Ovary (tissue), 9 donors: ENCODE measurements around the gene IL27RA. TPM values are rescaled to one million over a fixed set of nuclear protein-coding genes. Genes with fewer than 3 reads are reported as not detected.

ENCODE experiments used
- DNase-seq, 5 donors: peaks; one replicate each; pipeline ENCODE4 v3.0.0-alpha.2; 2019 to 2020
- H3K27ac ChIP-seq, 2 donors: fragments of 200-600 bp; one replicate each; pipeline versions ENCODE4 v1.5.1 to v1.8.0; 2019 to 2022
- H3K27me3 ChIP-seq: fragments of 200-600 bp; one replicate; pipeline ENCODE4 v1.8.0; 2022
- H3K36me3 ChIP-seq: fragments of 200-600 bp; sonication (generic); one replicate; pipeline ENCODE4 v1.5.1; 2019
- H3K4me1 ChIP-seq: one replicate; pipeline ENCODE4 v1.8.1; 2013; ENCODE audit warnings: mild to moderate bottlenecking, moderate library complexity; ENCODE audit not compliant: insufficient read depth
- H3K4me3 ChIP-seq: fragments of 200-600 bp; sonication (generic); one replicate; pipeline ENCODE4 v1.5.1; 2017
- H3K9me3 ChIP-seq, 2 donors: fragments of 200-600 bp in 1 of 2; sonication (generic) in 1 of 2; one replicate each; pipeline versions ENCODE4 v1.5.1 to v1.8.1; 2013 to 2019; ENCODE audit warnings: mild to moderate bottlenecking in 1 of 2, moderate library complexity in 1 of 2
- EP300 ChIP-seq: sonication (generic); formaldehyde crosslinking; IDR thresholded peaks from one replicate; pipeline ENCODE4 v1.6.1; 2017; ENCODE audit warnings: antibody characterized with exemption
- POLR2A ChIP-seq: fragments of 450-650 bp; IDR thresholded peaks from one replicate; pipeline ENCODE4 v1.6.1; 2017; ENCODE audit warnings: antibody characterized with exemption, mild to moderate bottlenecking, moderate library complexity
- WGBS, 3 donors: extraction: QIAGEN DNeasy Blood & Tissue Kit in 1 of 3; methylation state at CpG; one replicate each; pipeline versions ENCODE4 v1.1.5 to v1.1.7; 2013 to 2017; 5-methylcytosine and 5-hydroxymethylcytosine counted together
- intact Hi-C, 4 donors: fragments of 100-400 bp; cut with DNase I; formaldehyde crosslinking; loops; one replicate each; pipeline versions ENCODE4 v1.11.0 to v1.15.1; 2022 to 2023
- polyA plus RNA-seq, 2 donors: library from polyadenylated mRNA; stranded (reverse); fragments of 200-250 nt in 1 of 2; fragments of 350-450 nt in 1 of 2; fragmentation: Illumina TruSeq in 1 of 2; extraction: RNeasy Lipid Tissue Mini Kit (QIAGEN cat#74804) in 1 of 2; gene quantifications; one replicate each; pipeline ENCODE4 v1.2.3, GENCODE V29; 2013 to 2014
- total RNA-seq, 7 donors: library from RNA; depleted of rRNA in 2 of 7; stranded (reverse); fragments of >200 nt in 2 of 7; fragmentation: NEBNext Ultra II Directional in 3 of 7; extraction: Animal tissue kit (Norgen Biotek cat#: 25700) in 3 of 7; gene quantifications; one replicate each; pipeline versions ENCODE4 v1.1.0 to v1.2.4, GENCODE V29; 2016 to 2023
- TF ChIP-seq, protein P1 (sequence below), 3 donors: fragments of 450-650 bp in 2 of 3; fragments of 200-600 bp in 1 of 3; IDR thresholded peaks; one replicate each; pipeline versions ENCODE4 v1.5.1 to v1.8.0; 2016 to 2022; ENCODE audit warnings: antibody characterized with exemption in 3 of 3, mild to moderate bottlenecking in 1 of 3
- donor health status: DM: no; HTN: no; CAD: no; lungs with moderate emphysema.
- donor health status: DM: no; HTN: no; CAD: no.
- donor health status: Bipolar disorder and iron deficiency.
- donor health status: DM: yes; HTN: yes; CAD: no.
- donor health status: DM: no; HTN: no; CAD: no.
- donor health status: DM: yes; HTN: yes; CAD: no.

IL27RA gene
- total and polyA plus RNA-seq, 9 donors: 0.48 to 4.3 (median 2.1) TPM

DNA sequence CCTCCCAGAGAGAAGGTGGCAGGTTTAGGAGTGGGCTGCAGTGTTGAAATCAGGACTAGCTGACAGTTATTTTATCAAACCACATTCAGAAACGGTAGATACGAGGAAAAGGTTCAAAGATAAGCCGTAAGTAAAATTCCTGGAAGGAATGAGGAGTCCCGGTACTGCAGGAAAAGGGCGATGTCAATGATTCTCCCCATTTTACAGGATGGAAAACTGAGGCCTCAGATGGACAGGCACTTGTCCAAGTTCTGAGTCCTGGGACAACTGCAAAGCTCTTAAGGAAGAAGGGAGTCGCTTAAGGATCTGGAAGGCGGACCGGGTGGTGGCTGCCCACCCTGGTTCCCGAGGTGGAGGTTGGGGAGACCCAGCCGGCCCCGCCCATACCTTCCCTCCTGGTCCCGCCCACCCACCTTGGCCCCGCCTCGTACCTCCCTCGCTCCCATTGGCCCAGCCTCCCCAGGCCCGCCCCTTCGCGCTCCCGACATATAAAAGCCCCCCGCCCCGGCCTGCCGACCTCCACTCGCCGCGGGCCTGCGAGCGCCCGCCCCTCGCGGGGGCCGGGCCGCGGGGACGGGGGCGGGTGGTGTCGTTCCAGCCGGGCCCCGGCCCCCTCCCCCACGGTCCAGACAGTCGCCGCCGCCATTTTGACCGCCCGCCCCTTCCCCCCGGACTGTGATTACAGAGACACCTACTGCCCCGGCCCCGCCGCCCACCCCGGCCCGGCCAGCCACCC is 26.0 kb upstream of the IL27RA start:
- intact Hi-C loops: loop anchor here in 1 of 4 donors (5.0 kb wide), 1 partner anchor 53 kb away; the partner anchor contains the start of gene DCAF15
- 4 to 13% (median 6%) methylated on average over 21 to 50 of the region's 50 CpGs for WGBS, 3 donors
- Histone ChIP-seq H3K36me3 (no peaks in the 10 kb centered on the region), H3K27me3 (no peaks in the 10 kb centered on the region), H3K4me1 (no peaks in the 10 kb centered on the region), H3K27ac (peak overlapping the region; percentile 92), H3K4me3 (peak overlapping the region; percentile 97), H3K9me3 (no peaks in the 10 kb centered on the region)
- peak; percentile 46 for TF ChIP-seq POLR2A
- TF ChIP-seq, protein P1, sequence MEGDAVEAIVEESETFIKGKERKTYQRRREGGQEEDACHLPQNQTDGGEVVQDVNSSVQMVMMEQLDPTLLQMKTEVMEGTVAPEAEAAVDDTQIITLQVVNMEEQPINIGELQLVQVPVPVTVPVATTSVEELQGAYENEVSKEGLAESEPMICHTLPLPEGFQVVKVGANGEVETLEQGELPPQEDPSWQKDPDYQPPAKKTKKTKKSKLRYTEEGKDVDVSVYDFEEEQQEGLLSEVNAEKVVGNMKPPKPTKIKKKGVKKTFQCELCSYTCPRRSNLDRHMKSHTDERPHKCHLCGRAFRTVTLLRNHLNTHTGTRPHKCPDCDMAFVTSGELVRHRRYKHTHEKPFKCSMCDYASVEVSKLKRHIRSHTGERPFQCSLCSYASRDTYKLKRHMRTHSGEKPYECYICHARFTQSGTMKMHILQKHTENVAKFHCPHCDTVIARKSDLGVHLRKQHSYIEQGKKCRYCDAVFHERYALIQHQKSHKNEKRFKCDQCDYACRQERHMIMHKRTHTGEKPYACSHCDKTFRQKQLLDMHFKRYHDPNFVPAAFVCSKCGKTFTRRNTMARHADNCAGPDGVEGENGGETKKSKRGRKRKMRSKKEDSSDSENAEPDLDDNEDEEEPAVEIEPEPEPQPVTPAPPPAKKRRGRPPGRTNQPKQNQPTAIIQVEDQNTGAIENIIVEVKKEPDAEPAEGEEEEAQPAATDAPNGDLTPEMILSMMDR (IDR thresholded peaks at IDR 0.05): no peak
- DNase-seq: peak; percentile 90 to 96 (median 94)

DNA sequence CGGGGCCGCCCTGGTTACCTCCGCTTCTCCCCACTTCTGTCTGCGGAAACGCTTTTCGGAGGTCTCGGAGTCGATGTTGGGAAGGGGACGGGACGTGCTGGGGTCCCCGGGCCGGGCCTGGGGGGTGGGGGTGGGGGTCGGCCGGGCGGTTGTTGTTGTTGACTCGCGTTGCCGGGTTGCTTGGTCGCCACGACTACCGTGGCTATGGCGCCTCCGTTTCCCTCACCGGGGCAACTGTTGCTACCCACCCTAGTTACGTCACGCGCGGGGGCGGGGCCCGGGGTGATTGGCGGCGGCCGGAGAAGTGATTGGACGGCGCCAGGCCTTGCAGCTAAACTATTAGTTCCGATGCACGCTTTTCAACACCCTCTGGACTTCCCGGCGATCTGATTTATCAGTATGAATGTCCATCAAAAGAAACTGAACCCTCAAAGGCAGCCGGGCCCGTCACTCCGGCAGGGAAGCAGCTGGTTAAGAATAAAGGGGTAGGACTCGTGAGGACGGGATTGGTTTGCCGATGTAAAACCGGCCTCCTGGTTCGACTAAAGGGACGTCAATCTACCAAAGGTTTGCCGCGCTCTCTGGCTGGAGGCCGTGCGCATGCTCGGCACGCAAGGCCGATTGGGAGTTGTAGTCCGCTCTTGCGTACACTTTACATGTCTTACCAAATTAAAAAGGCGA is 25.3 kb upstream of the IL27RA start, which contains the start of gene RFX1:
Gene RFX1, minus strand, starts transcription at position 236 of the 681 bp plus-strand sequence. CDS start 12,477 bp downstream, outside the sequence.
- Histone ChIP-seq H3K27ac (peak within 1 kb of the TSS; percentile 92 to 97), H3K4me3 (peak within 1 kb of the TSS; percentile 97), H3K4me1 (no peaks in the 10 kb centered on the region), H3K9me3 (no peaks in the 10 kb centered on the region), H3K36me3 (no peaks in the 10 kb centered on the region), H3K27me3 (no peaks in the 10 kb centered on the region)
- peak; percentile 100 for DNase-seq
- intact Hi-C loops: loop anchor here in 1 of 4 donors (5.0 kb wide), 1 partner anchor 54 kb away; the partner anchor contains the start of gene DCAF15
- TF ChIP-seq, protein P1 (IDR thresholded peaks at IDR 0.05): no peak
- TF ChIP-seq EP300 (peak; percentile 21), POLR2A (peak; percentile 9)
- WGBS, 3 donors: 0 to 1% (median 0%) methylated on average over 56 to 58 of the region's 58 CpGs

DNA sequence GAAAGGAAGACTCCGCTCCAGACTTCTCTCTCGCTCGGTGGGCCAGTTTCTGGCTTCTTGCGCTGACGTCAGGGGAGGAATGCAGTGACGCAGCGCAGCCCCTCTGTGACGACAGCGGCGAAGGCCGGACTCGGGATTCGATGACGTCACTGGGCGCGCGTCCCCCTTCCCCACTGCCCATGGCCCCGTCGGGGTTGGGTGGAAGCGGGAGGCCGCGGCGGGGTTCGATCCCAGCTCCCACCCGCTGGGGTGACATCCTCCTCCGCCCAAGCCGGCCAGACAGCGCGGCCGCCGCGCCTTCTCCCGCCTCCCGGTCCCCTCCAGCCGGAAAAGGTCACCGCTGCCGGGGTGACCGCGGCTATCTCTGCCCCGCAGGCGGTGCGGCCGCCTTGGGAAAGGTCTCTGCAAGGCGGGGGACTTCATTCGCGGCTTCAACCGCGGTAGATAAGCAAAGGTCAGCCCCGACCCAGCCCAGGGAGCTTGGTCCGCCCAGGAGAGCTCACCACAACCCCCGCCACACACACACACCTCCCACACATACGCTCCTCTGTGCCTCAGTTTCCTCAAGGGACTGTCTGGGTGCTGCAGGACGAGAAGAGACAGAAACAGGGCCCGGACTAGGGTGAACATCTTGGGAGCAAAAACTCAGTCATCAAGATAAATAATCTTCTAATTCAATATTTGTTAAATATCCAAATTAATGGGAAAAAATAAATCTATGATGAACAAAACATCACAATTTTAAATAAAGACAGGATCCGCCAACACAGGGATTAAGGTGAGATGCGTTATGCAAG is 24.6 kb upstream of the IL27RA start:
- Histone ChIP-seq H3K9me3 (no peaks in the 10 kb centered on the region), H3K27me3 (no peaks in the 10 kb centered on the region), H3K4me1 (no peaks in the 10 kb centered on the region), H3K36me3 (no peaks in the 10 kb centered on the region), H3K27ac (peak overlapping the region; percentile 92 to 97), H3K4me3 (peak overlapping the region; percentile 85)
- peak in 3 of 5 donors; percentile 91 to 93 (median 93) for DNase-seq
- TF ChIP-seq POLR2A (peak; percentile 54), EP300 (peak; percentile 90)
- TF ChIP-seq, protein P1 (IDR thresholded peaks at IDR 0.05): peak in 1 of 3 donors; percentile 25
- intact Hi-C loops: loop anchor here in 1 of 4 donors (5.0 kb wide), 1 partner anchor 55 kb away; the partner anchor contains the start of gene DCAF15
- WGBS, 3 donors: 4 to 7% (median 6%) methylated on average over 34 to 56 of the region's 56 CpGs

DNA sequence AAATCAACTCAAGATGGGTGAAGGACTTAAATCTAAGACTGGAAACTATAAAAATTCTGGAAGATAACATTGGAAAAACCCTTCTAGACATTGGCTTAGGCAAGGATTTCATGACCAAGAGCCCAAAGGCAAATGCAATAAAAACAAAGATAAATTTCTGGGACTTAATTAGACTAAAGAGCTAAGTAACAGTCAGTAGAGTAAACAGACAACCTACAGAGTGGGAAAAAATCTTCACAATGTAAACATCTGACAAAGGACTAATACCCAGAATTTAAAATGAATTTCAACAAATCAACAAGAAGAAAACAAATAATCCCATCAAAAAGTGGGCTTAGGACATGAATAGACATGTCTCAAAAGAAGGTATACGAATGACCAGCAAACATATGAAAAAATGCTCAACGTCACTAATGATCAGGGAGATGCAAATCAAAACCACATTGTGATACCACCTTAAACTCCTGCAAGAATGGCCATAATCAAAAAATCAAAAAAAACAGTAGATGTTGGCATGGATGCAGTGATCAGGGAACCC is 19.1 kb upstream of the IL27RA start:
- H3K36me3 ChIP-seq: no peaks in the 10 kb centered on the region
- TF ChIP-seq POLR2A (no peak), EP300 (no peak)
- TF ChIP-seq, protein P1 (IDR thresholded peaks at IDR 0.05): no peak
- H3K27me3 ChIP-seq: no peaks in the 10 kb centered on the region
- 75 to 81% (median 80%) methylated on average over 2 of the region's 2 CpGs for WGBS, 3 donors
- intact Hi-C loops: loop anchor here in 1 of 4 donors (2.0 kb wide), 1 partner anchor 414 kb away; no protein-coding TSS in a partner anchor
- no peaks in the 10 kb centered on the region for H3K9me3 ChIP-seq
- DNase-seq: no peak
- no peak overlapping the region for H3K4me3 ChIP-seq
- H3K4me1 ChIP-seq: no peaks in the 10 kb centered on the region
- H3K27ac ChIP-seq: no peak overlapping the region
